Measurements from ENCODE around the gene KDM2A.

DNA sequence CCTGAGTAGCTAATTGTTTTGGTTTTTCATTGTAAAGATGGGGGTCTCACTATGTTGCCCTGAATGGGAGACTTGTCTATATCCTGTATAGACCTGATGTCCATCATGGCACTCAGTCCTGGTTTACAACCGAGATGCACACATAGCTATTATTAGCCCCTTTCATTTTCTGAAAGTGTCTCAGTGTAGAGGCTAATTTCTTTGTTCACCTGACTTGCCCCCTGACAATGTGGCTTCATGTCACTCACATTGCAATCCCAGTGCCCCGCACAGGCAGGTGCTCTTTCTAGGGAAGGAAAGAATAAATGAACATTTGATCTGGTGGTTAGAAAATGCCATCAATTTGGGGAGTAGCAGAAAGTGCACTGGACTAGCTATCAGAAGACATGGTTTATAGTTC lies 13.1 kb upstream of the KDM2A start:
- TF ChIP-seq CTCF (IDR thresholded peaks at IDR 0.05; ENCODE audit: borderline replicate concordance, extremely low read depth, low read length, poor library complexity, severe bottlenecking) (no peak), EZH2 (IDR thresholded peaks at IDR 0.05; ENCODE audit: borderline replicate concordance, low read depth, low read length, severe bottlenecking) (no peak)
